HG02973 (cell line): ENCODE data around the gene STRA6.

Experiments
- ATAC-seq: cut with Tn5 transposase; IDR thresholded peaks from one replicate; pipeline ENCODE4 v1.9.1; 2021; ENCODE audit warnings: moderate library complexity; ENCODE audit not compliant: unreplicated experiment

The STRA6 gene

DNA sequence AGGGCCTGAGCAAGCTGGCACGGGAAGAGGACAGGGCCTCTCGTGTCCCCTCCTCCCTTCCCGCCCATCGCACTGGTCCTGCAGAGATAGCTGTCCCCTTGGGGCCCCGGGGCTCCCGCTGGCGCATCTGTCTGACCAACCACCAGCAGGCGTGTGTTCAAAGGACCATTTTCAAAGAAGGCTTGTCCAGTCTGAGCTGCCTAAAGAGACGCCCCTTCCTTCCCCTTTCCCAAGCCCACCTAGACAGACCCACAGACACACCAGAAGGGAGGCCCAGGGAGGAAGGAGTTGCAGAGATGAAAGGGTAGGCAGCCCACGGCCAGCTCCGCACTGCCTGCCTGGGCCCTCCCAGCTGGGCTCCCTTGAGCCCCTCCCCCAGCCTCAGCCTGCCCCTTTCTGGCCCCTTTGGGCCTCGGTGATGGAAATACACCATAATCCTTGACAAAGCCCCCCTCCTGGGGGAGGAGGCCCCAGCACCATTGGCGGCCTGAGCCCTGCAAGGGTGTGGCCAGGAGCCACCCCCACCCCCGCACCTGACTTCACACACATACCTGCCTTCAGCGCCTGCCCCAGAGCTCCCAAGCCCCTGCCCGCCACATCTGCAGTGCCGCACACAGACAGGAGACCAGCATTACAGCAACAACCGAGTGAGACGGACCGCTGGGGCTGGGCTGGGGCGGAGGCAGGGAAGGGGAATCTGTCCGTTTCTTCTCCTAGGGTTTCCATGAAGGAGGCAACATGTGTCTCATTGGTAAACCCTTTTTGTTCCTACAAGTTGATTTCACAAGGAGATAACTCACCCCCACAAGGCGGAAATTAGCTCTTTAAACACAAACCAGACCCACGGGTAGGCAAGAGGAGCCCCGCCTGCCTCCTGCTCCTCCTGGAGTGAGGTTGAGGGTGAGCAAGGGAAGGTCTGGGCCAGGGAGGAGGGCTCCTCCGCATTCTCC is at the start of gene STRA6:
TSS of gene STRA6 (minus strand) at position 336 of the 950 bp plus-strand sequence. CDS start 520 bp downstream, outside the sequence.
- no peak for ATAC-seq

GRCh38 chr15:74252291-74252690 is 49.7 kb upstream of the STRA6 start:
- no peak for ATAC-seq

- ATAC-seq = no peak
Measured at GRCh38 chr15:74251131-74251811, 48.7 kb upstream of the STRA6 start.

- no peak for ATAC-seq
Measured at GRCh38 chr15:74250266-74250665, 47.7 kb upstream of the STRA6 start.

GRCh38 chr15:74245342-74245931 is 42.9 kb upstream of the STRA6 start:
- no peak for ATAC-seq

- no peak for ATAC-seq
Measured at GRCh38 chr15:74244822-74245341, 42.3 kb upstream of the STRA6 start.

DNA sequence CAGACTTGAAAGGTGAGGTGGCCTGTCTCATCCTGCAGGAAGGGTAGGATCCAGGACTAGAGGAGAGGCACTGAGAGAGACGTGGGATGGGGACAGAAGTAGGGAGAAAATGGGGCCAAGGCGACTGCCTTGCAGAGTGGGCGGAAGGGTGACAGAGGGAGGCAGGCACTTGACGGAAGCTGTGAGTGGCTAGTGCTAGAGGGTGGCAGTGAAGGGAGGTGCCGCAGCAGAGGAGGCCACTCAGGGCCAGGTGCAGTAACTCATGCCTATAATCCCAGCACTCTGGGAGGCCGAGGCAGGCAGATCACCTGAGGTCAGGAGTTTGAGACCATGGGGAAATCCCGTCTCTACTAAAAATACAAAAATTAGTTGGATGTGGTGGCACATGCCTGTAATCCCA is 40.8 kb upstream of the STRA6 start:
- ATAC-seq = no peak

GRCh38 chr15:74242441-74243185 is 40.0 kb upstream of the STRA6 start:
- ATAC-seq = no peak

- no peak for ATAC-seq
Measured at GRCh38 chr15:74240897-74241614, 38.5 kb upstream of the STRA6 start.

DNA sequence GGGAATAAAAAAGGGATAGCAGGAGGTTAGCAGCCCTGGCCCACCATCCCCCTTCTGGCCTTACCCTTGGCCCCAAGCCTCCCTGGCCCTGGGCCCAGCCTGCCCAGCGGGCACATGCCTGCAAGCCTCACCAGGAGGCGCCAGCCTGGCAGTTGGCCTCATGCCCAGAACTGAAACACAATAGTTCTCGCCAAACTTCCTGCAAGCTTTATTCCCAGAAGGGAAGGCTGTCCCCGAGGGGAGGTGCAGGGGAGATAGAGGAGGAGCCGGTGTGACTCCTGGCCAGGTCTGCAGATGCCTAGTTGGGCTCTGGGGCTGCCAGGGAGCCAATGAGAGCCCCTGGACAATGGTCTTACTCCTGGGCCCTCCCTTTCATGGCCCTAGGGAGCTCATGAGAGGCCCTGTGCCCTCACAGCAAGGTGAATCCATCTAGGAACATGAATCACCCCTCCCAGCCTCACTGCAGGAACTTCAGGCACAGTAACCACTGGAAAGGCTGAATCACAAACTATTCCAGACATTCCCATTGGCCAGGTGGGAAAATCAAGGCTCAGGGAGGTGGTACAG is 37.5 kb upstream of the STRA6 start:
- ATAC-seq = no peak

GRCh38 chr15:74239051-74239705 is 36.6 kb upstream of the STRA6 start:
- ATAC-seq = no peak

DNA sequence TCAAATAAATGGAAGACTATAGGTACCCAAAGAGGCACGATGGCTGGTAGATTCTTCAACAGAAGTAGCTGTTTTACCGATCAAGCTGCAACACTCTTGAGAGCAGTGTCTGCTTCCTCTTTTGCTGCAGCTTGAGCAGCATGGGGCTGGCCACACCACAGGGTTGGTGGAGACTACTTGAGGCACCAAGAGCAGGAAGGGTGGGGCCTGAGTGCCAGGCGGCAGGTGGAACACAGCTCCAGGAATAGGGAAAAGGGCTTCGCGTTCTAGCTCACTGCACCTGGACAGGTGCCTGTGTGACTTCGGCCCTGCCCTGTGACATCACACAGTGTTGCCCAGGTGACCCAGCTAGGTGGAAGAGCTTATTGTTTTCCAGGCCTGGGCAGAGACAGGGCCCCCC is 33.4 kb upstream of the STRA6 start, which contains the start of gene CCDC33:
TSS of gene CCDC33 (plus strand) at position 365 of the 400 bp plus-strand sequence. CDS start 394 bp downstream, outside the sequence.
- ATAC-seq = no peak

DNA sequence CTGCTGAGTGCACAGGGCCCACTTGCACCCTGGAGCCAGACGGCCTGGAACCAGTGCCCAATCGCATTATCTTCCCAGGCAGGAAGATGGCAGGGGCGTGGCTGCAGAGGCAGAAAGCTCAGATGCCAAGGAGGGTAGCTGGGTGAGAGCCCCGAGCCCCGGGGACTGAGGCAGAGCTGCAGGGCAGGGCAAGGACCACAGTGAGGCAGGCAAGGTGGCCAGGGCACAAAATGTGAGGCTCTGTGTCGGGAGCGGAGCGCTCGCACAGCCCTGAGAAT is 31.9 kb upstream of the STRA6 start:
- ATAC-seq = no peak

DNA sequence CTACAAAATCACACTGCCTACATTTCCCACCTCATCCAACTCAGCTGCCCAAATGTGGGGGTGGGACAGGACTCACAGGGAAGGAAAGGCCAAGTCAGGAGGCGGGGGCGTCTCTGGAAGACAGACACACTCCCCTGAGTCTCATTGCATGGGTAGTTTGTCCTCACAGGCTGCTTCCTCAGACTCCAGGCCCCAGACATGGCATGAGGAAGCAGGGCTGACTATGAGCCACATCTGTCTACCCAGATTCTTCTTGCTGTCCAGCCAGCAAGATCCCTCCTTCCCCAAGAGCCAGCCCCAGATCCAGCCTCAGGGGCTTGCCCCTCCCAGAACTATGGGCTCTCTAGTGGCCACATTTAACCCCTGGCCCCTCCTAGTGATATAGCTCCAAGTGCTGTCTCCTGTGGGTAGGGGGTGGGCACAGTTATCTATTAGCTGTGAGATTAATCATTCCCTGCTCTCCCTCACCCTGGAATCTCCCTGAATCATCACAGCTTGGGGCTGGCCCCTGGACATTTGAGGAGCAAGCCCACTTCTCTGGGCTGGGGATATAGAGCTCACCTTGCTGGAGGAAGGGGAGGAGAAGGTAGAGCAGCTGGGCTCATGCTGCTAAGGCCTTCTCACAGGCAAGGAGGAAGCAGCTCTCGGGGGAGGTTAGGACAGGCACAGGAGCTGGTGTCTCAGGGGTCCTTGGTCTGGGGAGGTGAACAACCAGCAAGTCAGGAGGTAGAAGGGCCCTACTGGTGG is 31.4 kb upstream of the STRA6 start:
- ATAC-seq = no peak

DNA sequence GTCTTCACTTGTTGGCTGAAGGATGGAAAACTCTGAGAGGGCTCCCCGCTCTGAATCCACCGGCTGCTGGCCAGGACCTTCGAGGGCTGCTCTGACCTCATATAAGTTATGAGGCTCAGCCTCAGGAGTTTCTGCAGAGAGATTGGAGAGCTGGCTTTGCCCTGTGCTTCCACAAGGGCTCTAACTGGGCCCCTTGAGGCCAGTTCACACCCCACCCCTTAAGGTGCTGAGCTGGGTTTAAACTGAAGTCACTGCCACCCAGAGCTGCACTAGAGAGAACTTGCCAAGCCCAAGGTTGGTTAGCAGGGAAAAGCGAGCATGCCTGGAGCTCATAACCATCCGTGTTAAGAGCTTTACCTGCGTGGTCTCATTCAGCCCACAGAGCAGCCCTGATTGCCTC is 30.8 kb upstream of the STRA6 start:
- ATAC-seq = no peak

DNA sequence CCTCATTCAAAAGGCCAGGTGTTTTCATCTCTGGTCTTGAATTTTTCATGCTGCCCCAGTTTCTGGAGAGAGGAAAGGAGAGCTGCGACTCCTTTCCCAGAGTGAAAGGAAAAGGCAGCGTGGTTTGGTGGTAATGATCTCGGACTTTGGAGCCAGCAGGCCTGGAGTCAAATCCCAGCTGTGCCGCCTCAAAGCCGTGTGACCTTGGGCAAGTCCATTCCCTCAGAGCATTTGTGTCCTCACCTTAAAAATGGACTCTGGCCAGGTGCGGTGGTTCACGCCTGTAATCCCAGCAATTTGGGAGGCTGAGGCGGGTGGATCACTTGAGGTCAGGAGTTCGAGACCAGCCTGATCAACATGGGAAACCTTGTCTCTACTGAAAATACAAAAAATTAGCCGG is 28.9 kb upstream of the STRA6 start:
- ATAC-seq = no peak

GRCh38 chr15:74229686-74230085 is 27.1 kb upstream of the STRA6 start:
- ATAC-seq = no peak

- no peak for ATAC-seq
Measured at GRCh38 chr15:74228723-74229081, 26.1 kb upstream of the STRA6 start.
